Kidney tubule cell (primary cell): ENCODE measurements around the gene ENTPD8.
"Not testable (repeated sequence)": the region's sequence is repeated elsewhere in the genome, so short reads cannot be mapped to it uniquely, and the experiment has no call there.

Experiments used
- DNase-seq: peaks from one replicate; pipeline ENCODE4 v3.0.0-alpha.2; 2018; ENCODE audit warnings: low spot score

Gene ENTPD8

GRCh38 chr9:137475666-137476065, 34.5 kb upstream of the ENTPD8 start:
- no peak for DNase-seq

GRCh38 chr9:137474271-137474670, 33.1 kb upstream of the ENTPD8 start:
- no peak for DNase-seq

DNA sequence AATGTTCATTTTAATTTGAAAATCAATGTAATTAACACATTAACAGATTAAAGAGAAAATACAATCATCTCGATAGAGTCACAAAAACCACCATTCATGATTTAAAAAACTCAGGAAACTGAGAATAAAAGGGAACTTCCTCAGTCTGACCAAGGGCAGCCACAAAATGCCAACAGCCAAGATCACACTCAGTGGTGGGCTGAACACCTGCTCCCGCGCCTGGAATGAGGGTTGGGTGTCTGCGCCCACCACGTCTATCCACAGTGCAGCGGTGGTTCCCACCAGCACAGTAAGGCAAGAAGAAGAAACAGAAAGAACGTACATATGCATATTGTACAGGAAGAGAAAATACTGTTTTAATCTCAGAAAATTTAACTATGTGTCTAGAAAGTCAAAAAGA, 29.6 kb upstream of the ENTPD8 start:
- DNase-seq: no peak

DNA sequence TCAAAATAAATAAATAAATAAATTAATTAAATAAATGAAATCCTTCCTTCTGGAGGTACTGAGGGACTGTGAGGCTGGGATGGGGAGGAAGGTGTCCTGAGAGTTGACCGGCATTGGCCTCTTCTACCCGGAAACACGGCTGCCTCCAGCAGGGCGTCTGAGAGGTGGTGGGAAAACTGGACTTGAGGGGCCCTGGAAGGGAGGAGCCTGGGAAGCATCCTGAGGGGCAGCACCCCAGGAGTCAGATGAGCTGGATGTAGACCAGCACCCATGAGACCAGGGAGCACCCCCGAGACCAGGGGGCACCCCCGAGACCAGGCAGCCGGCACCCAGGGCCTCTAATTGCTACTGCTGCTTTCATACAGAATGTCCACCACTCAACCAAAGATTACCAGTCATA, 26.7 kb upstream of the ENTPD8 start:
- DNase-seq: no peak

DNA sequence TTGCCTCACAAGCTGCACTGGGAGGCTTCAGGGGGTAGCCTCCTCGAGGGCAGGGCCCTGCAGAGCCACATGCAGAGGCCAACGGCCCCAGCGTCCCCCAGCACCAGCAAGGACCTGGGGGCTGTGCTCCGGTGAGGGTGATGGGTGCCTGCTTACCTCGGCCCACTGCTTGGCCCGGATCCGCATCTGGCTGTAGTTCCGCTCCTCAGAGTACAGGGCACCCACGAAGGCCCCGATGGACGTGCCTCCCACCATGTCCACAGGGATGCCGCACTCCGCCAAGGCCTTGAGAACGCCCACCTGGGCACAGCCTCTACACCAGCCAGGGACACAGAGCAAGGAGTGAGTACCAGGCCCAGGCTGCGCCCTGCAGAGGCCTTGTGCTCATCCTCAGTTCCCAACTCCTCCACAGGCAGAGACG, 26.0 kb upstream of the ENTPD8 start:
- no peak for DNase-seq

DNA sequence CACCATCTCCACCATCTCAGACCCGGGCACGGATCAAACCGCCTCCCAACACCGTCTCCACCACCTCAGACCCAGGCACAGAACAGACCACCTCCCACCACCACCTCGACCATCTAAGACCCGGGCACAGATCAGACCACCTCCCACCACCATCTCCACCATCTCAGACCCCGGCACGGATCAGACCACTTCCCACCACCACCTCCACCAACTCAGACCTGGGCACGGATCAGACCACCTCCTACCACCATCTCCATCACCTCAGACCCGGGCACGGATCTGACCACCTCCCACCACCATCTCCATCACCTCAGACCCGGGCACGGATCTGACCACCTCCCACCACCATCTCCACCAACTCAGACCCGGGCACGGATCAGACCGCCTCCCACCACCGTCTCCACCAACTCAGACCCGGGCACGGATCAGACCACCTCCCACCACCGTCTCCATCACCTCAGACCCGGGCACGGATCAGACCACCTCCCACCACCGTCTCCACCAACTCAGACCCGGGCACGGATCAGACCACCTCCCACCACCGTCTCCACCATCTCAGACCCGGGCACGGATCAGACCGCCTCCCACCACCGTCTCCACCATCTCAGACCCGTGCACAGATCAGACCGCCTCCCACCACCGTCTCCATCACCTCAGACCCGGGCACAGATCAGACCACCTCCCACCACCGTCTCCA, 25.4 kb upstream of the ENTPD8 start:
- not testable (repeated sequence) for DNase-seq

DNA sequence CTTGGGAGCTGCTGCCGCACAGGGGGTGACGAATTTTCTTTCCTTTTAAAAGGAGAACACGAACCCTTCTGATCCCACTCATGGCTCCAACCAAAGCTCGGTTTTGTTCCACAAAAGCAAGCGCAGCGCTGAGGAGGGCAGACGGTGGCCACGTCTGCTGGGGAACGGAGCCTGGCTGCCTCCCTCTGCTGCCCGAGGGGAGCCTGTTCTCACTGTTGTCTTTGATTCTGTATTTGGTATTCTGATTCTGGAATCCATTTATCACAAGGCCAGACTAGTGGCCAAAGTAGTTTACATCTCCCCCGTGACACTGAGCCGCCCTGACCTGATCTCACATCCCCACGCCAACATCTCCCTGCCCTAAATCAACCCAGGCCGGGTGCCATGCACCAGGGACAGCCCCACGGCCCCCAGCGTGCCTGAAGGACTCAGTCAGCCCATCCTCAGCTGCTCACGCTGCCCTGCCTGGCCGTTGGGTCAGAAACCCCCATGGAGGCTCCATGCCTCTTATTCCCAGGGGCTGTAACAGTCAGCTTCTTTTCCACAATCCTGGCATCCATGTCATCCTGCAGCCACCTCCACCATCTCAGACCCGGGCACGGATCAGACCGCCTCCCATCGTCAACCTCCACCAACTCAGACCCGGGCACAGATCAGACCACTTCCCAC, 24.7 kb upstream of the ENTPD8 start:
- DNase-seq: no peak

DNA sequence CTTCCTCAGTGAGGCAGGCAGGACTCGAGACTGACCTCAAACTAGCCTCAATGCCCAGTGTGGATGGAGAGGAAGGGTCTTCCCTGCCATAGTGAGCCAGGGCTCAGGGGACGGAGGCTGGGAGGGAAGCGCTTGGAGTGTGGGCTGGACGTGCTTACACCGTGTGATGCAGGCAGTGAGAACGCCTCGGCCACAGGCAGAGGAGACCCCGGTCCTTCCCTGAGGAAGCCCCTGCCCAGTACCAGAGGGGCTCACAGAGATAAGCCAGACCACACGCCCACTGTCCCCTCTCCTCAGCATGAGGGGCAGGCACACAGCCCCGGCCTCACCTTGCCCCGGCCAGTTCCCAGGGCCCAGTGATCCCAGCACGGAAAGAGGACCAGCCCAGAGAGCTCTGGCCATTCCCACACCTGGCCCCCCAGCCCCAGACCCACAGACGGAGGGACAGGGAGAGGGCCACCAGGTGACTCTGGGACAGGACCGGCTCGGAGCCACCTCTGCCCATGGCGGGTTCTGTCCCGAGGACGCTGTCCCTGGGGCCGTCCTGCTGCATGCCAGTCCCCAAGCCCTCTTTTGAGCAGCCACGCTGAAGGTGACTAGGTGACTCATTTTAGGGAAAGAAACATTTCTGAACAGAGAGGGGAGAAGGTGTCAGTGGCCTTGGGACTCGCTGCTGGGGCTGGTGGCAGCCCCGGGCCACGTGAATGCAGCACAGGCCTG, 24.0 kb upstream of the ENTPD8 start:
- DNase-seq: no peak

GRCh38 chr9:137464291-137464999, 23.3 kb upstream of the ENTPD8 start:
- DNase-seq: no peak

- no peak for DNase-seq
Measured at GRCh38 chr9:137463931-137464290, 22.8 kb upstream of the ENTPD8 start.

GRCh38 chr9:137462986-137463930, 22.1 kb upstream of the ENTPD8 start:
- DNase-seq: no peak

DNA sequence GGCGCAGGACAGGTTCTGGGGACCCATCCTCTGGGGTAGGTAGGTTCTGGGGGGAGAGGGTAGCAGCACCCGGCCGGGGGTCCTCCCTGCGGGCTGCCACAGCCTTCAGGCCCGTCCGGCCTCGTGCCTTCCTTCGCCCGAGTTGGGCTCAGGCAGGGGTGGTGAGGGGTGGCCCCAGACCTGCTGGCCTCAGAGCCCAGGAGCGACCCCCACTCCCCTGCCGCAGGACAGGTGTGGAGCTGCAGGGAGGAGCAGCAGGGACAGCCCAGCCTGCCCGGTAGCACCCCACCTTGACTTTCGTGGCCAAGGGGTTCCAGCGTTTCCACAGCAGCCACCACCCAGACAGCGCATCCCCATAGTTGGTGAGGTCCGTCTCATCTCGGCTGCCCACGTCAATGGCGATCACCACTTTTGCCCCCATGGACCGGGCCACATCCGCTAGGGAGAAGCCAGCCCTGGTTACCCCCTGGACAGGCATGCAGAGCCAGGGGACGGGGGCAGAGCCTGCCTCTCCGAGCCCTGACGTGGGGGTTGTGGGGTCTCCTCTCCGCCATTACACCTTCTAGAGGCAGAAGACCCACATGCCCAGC, 21.3 kb upstream of the ENTPD8 start:
- DNase-seq: no peak

- DNase-seq: no peak
Measured at GRCh38 chr9:137461663-137462395, 20.7 kb upstream of the ENTPD8 start.

DNA sequence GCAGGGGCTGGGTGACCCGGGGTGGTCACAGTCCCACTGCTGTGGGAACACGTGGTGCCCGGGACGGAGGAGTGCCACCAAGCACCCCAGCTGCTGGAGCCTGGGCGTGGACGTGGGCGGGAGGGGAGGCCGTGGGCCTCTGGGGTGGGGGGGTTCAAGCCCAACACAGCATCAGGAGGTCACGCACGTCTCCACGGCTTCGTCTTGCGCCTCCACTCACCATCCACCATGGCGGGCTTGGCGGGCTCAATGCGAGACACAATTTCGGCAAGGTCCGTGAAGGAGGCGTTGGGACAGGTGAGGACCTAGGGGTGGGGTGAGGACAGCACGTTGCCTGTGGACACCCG, 20.1 kb upstream of the ENTPD8 start:
- no peak for DNase-seq

DNA sequence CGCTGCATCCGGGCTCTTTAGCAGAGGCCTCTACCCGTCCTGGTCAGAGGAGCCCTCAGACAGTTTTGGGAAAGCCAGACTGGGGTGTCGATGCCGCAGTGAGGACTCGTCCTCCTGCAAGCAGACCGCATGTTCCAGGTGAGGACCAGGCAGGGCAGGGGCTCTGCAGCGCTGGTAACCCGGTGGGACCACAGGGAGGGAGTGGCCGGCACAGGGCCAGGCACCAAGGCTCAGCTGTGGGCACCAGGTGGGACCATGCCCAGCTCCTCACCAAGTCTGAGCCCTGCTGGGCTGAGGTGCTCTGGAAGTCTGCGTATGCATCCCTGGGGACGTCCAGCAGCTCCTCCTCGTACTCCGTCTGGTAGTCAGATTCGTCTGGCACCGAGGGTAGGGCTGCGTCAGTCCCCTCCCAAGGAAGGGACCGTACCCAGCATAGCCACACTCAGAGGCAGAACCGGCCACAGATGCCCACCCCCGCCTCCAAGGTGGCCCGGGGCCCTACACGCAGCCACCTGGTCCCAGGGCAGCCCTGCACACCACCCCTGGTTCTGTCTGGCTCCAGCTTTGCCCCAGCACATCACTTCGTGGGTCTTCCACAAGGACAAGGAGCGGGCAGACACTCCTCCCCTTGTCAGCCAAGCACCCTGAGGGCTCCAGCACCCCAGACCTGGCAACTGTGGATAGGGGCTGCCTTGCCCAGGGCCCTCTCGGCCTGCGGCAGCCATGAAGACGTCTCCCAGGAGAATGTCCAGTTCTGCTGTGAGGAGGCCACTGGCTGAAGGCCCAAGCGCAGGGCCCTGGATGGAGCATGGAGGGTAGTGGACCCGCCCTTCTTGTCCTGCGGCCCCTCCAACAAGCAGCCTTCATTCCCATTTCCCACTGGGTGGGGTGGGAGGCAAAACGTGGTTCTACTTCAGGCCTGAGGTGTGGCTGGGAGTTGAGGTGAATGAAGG, 19.5 kb upstream of the ENTPD8 start:
- no peak for DNase-seq

- no peak for DNase-seq
Measured at GRCh38 chr9:137459601-137460362, 18.6 kb upstream of the ENTPD8 start.

- DNase-seq: peak; percentile 90
Measured at GRCh38 chr9:137459152-137459600, 18.0 kb upstream of the ENTPD8 start, which contains the start of gene NSMF. NSMF (minus strand) TSS chr9:137459334; CDS start chr9:137459102, 232 bp downstream.
